Activated B cell treated with CpG ODN at 0.5 μM for 24 hours (primary cell): ENCODE results near the gene HDAC4. TPM values are rescaled to one million over a fixed set of nuclear protein-coding genes. Genes with fewer than 3 reads are reported as not detected.

Experiments
- ATAC-seq: fragments of 200-7000 bp; cut with Tn5 transposase; one replicate; pipeline ENCODE4 v1.10.0; 2021; ENCODE audit warnings: low read depth, mild to moderate bottlenecking, moderate library complexity
- CTCF ChIA-PET: fragments of 350-600 bp; sonication (Branson Sonifier 250); formaldehyde crosslinking; loops from one replicate; lab custom pipeline; 2021; ENCODE audit warnings: antibody characterized with exemption; lab: Charles Lee
- POLR2A ChIA-PET: fragments of 350-600 bp; sonication (Branson Sonifier 250); formaldehyde crosslinking; loops from one replicate; lab custom pipeline; 2021; ENCODE audit warnings: antibody characterized with exemption; lab: Charles Lee
- DNase-seq: peaks from one replicate; pipeline ENCODE4 v3.0.0; 2022
- H3K27ac Mint-ChIP-seq: one replicate; pipeline ENCODE4 v1.8.0; 2020; ENCODE audit warnings: mixed read lengths
- H3K27me3 Mint-ChIP-seq: one replicate; pipeline ENCODE4 v1.8.0; 2021; ENCODE audit warnings: mixed read lengths
- H3K36me3 Mint-ChIP-seq: one replicate; pipeline ENCODE4 v1.8.0; 2021; ENCODE audit warnings: low read depth, mixed read lengths
- H3K4me1 Mint-ChIP-seq: one replicate; pipeline ENCODE4 v1.8.0; 2021; ENCODE audit warnings: mixed read lengths
- H3K4me3 Mint-ChIP-seq: one replicate; pipeline ENCODE4 v1.8.0; 2020; ENCODE audit warnings: mild to moderate bottlenecking, mixed read lengths
- H3K9me3 Mint-ChIP-seq: one replicate; pipeline ENCODE4 v1.8.0; 2020; ENCODE audit warnings: mixed read lengths
- intact Hi-C: fragments of 100-400 bp; cut with micrococcal nuclease; formaldehyde crosslinking; loops from one replicate; pipeline ENCODE4 v1.15.1; 2024
- total RNA-seq: library from RNA; stranded (reverse); gene quantifications from 2 replicates; pipeline ENCODE4 v1.2.3, GENCODE V29; 2022
- TF ChIP-seq, protein P1 (sequence below): fragments of 200-600 bp; IDR thresholded peaks from one replicate; pipeline ENCODE4 v1.8.0; 2022; ENCODE audit warnings: antibody characterized with exemption, mild to moderate bottlenecking

The HDAC4 gene
- total RNA-seq, 1 donor from 2014 or later = 31.9 TPM

DNA sequence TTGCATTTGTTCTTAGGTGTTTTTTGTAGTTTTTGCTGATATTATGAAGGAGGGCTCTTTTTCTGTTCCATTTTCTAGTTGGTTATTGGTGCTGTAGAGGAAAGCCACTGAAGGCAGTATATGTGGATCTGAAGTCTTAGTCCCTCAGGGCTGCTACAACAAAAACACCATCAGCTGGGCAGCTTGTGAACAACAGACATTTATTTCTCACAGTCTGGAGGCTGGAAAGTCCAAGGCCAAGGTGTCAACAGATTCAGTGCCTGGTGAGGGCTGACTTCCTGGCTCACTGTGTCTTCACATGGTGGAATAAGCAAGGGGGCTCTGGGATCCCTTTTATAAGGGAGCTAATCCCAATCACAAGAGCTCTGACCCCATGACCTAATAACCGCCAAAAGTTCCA is 31.4 kb upstream of the HDAC4 start:
- DNase-seq (no peak), ATAC-seq (no peak)
- H3K36me3 Mint-ChIP-seq = no peaks in the 10 kb centered on the region

DNA sequence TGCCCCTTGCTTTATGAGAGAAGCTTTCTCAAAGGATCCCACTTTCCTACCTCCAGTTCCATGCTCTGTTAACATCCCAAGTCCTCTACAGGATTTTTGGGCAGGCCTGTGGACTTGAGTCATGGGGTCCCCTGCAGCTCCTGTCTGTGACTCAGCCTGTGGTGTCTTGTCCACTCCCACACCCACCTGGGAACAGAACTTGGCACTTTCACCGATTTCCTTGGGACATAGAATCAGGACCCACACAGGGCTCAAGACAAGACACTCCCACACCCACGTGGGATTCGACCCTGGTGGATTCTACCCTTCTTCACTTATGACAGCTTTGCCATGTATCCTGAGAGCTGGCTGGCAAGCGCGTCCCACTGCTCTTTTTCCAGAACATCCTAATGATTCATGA is 30.7 kb upstream of the HDAC4 start:
- H3K36me3 Mint-ChIP-seq = no peaks in the 10 kb centered on the region
- no peak overlapping the region for H3K27ac Mint-ChIP-seq
- DNase-seq (no peak), ATAC-seq (no peak)
- intact Hi-C loops = no loop called here
- ChIA-PET POLR2A (no interaction called here), CTCF (no interaction called here)
- TF ChIP-seq, protein P1, sequence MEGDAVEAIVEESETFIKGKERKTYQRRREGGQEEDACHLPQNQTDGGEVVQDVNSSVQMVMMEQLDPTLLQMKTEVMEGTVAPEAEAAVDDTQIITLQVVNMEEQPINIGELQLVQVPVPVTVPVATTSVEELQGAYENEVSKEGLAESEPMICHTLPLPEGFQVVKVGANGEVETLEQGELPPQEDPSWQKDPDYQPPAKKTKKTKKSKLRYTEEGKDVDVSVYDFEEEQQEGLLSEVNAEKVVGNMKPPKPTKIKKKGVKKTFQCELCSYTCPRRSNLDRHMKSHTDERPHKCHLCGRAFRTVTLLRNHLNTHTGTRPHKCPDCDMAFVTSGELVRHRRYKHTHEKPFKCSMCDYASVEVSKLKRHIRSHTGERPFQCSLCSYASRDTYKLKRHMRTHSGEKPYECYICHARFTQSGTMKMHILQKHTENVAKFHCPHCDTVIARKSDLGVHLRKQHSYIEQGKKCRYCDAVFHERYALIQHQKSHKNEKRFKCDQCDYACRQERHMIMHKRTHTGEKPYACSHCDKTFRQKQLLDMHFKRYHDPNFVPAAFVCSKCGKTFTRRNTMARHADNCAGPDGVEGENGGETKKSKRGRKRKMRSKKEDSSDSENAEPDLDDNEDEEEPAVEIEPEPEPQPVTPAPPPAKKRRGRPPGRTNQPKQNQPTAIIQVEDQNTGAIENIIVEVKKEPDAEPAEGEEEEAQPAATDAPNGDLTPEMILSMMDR = no peak
- H3K4me1 Mint-ChIP-seq = no peaks in the 10 kb centered on the region
- no peak overlapping the region for H3K4me3 Mint-ChIP-seq
- H3K9me3 Mint-ChIP-seq = peaks cover 10% of the 10 kb centered on the region
- H3K27me3 Mint-ChIP-seq = peaks cover 22% of the 10 kb centered on the region

More for the DNA sequence above, 31.4 kb upstream of the HDAC4 start:
- Mint-ChIP-seq H3K9me3 (peaks cover 10% of the 10 kb centered on the region), H3K27me3 (peaks cover 22% of the 10 kb centered on the region), H3K27ac (no peak overlapping the region), H3K4me3 (no peak overlapping the region), H3K4me1 (no peaks in the 10 kb centered on the region)
- intact Hi-C loops = no loop called here
- TF ChIP-seq, protein P1 = no peak
- ChIA-PET POLR2A (no interaction called here), CTCF (no interaction called here)

DNA sequence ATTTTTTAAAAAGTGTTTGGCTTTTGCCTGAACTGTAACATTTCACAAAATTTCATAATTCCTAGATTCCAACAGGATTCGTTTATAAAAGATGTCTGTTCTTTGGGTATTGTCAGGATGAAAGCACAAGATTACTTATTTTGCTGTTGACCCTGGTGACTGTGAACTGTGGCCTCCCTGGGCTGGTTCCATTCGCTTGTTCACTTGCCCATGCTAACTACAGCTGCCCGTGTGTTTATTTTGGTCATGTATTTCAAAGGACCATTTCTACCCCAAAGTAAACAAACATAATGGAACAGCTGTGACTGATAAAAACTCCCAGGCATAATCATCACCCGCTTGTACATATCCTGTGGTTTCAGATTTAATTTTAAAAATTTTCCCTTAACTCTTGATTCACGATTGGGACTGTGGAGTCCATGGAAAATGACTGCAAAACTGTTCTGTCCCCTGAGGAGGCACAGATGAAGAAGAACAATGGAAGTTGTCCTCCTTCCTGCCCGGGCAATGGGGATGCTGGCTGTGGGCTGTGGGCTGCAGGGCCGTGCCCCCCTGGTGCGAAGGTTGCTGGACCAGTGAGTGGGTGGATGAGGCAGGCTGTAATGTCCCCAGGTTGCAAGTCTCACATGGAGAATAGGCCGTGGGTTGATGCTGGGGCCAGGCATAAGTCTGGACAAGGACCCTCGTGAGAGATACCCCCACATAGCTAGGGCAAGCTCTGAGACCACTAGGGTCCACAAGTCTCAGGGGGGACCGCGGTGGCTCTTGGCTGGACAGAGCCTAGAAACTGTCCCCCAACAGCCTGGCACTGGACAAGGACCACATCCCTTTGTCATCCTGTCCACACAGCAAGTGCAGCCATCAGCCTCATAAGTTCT is 28.9 kb upstream of the HDAC4 start:
- ChIA-PET POLR2A (no interaction called here), CTCF (no interaction called here)
- no peaks in the 10 kb centered on the region for H3K4me1 Mint-ChIP-seq
- H3K9me3 Mint-ChIP-seq = peaks cover 10% of the 10 kb centered on the region
- H3K27me3 Mint-ChIP-seq = peaks cover 18% of the 10 kb centered on the region
- no peak for DNase-seq
- intact Hi-C loops = no loop called here
- H3K27ac Mint-ChIP-seq = no peak overlapping the region
- no peak for ATAC-seq
- no peaks in the 10 kb centered on the region for H3K36me3 Mint-ChIP-seq
- TF ChIP-seq, protein P1 = no peak
- H3K4me3 Mint-ChIP-seq = no peak overlapping the region

DNA sequence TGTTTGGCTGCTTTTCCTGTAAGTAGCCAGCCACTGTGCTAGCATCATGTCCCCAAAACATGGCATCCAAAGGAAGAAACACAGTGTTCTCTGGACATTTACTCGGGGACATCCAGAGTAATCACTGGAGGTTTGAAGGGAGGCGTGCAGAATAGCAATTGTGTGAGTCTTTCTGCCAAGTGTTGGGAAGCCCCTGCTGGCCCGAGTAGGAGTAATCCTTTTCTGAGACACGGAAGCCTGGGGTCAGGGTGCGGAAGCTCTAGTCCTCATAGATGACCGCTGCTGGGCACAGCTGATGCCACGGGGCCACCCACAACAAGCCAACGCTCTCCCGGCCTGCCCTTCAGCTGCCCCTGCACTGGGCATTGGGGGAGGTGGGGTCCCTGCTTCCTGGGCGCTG is 24.8 kb upstream of the HDAC4 start:
- no peaks in the 10 kb centered on the region for H3K4me1 Mint-ChIP-seq
- ATAC-seq (no peak), DNase-seq (no peak)
- POLR2A ChIA-PET = no interaction called here
- no peaks in the 10 kb centered on the region for H3K36me3 Mint-ChIP-seq
- CTCF ChIA-PET = no interaction called here
- no peaks in the 10 kb centered on the region for H3K9me3 Mint-ChIP-seq
- peaks cover 12% of the 10 kb centered on the region for H3K27me3 Mint-ChIP-seq
- intact Hi-C loops = no loop called here
- TF ChIP-seq, protein P1 = no peak
- H3K4me3 Mint-ChIP-seq = no peak overlapping the region
- H3K27ac Mint-ChIP-seq = no peak overlapping the region

DNA sequence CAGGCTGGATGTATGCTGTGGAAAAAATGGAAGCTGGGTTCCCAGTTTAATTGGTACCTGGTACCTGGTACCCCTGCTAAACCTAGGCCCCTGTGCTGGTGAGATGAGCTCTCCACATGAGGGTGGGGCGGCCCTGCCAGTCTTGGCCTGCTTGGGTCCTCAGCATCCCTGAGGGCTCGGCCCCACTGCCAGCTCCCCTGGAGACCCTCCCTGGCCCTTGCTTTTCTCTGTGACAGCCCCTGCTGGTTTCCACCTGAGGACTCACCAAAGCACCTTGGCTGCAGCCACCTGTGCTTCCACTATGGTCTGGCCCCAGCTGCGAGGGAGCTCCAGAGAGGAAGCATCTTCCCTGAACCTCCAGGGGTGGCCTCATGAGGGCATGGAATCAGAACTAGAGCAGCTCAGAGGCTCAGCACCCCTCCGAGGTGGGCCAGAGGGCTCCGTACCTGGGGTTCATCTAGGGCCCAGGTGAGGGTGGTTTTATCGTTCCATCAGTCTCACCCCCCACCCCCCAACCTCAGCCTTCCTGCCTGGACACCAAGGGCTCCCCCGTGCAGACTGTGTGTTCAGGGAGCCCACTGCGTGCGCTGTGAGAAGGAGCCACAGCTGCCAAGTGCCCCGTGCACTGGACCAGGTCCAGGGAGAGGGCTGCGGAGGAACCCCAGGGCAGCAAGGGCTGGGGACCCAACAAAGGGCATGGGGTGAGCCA is 23.7 kb upstream of the HDAC4 start:
- intact Hi-C loops = no loop called here
- peaks cover 12% of the 10 kb centered on the region for H3K27me3 Mint-ChIP-seq
- no peaks in the 10 kb centered on the region for H3K36me3 Mint-ChIP-seq
- H3K4me1 Mint-ChIP-seq = no peaks in the 10 kb centered on the region
- ATAC-seq (no peak), DNase-seq (no peak)
- TF ChIP-seq, protein P1 = no peak
- H3K9me3 Mint-ChIP-seq = no peaks in the 10 kb centered on the region
- ChIA-PET POLR2A (no interaction called here), CTCF (no interaction called here)
- no peak overlapping the region for H3K27ac Mint-ChIP-seq
- H3K4me3 Mint-ChIP-seq = no peak overlapping the region
